Stimulated activated CD4-positive, alpha-beta T cell treated with anti-CD3 and anti-CD28 coated beads, Interleukin-15, amount 100 ng/mL, for 1 hour (primary cell): ENCODE results near the gene SNAP25.

Experiments used
- DNase-seq, 2 donors: peaks; one replicate each; pipeline ENCODE4 v3.0.0-alpha.2; 2020; ENCODE audit warnings: low read depth in 1 of 2, low spot score in 1 of 2

The SNAP25 gene

GRCh38 chr20:10218536-10219451 is at the start of gene SNAP25:
SNAP25 (plus strand) TSS chr20:10218830; CDS start chr20:10275492, 56,662 bp downstream.
- DNase-seq, result peak in 1 of 2 donors; percentile 20

GRCh38 chr20:10169752-10170151 is 48.9 kb upstream of the SNAP25 start:
- DNase-seq, result no peak

GRCh38 chr20:10170261-10170660 is 48.4 kb upstream of the SNAP25 start:
- no peak for DNase-seq

- DNase-seq, result peak in 1 of 2 donors; percentile 4
Observed at GRCh38 chr20:10171864-10172751, 46.5 kb upstream of the SNAP25 start.

GRCh38 chr20:10172998-10173655 is 45.5 kb upstream of the SNAP25 start:
- DNase-seq, result no peak

- DNase-seq, result no peak
Observed at GRCh38 chr20:10174400-10174799, 44.2 kb upstream of the SNAP25 start.

- DNase-seq, result no peak
Observed at GRCh38 chr20:10177326-10177725, 41.3 kb upstream of the SNAP25 start.

GRCh38 chr20:10178091-10178490 is 40.5 kb upstream of the SNAP25 start:
- no peak for DNase-seq

- no peak for DNase-seq
Observed at GRCh38 chr20:10178727-10179313, 39.8 kb upstream of the SNAP25 start.

GRCh38 chr20:10179574-10180298 is 38.9 kb upstream of the SNAP25 start:
- DNase-seq, result no peak

- DNase-seq, result no peak
Observed at GRCh38 chr20:10180651-10181235, 37.9 kb upstream of the SNAP25 start.

GRCh38 chr20:10185741-10186558 is 32.7 kb upstream of the SNAP25 start:
- DNase-seq, result no peak

- no peak for DNase-seq
Observed at GRCh38 chr20:10190456-10190855, 28.2 kb upstream of the SNAP25 start.

- DNase-seq, result no peak
Observed at GRCh38 chr20:10192171-10192570, 26.5 kb upstream of the SNAP25 start.

- DNase-seq, result no peak
Observed at GRCh38 chr20:10194166-10194565, 24.5 kb upstream of the SNAP25 start.

GRCh38 chr20:10200330-10200729 is 18.3 kb upstream of the SNAP25 start:
- DNase-seq, result no peak

GRCh38 chr20:10201321-10201870 is 17.2 kb upstream of the SNAP25 start:
- no peak for DNase-seq

- no peak for DNase-seq
Observed at GRCh38 chr20:10209091-10209490, 9.5 kb upstream of the SNAP25 start.

GRCh38 chr20:10213526-10213925 is 5.1 kb upstream of the SNAP25 start:
- no peak for DNase-seq
